Measurements from ENCODE around the gene MST1.

GRCh38 chr3:49681543-49681942 is 7.7 kb downstream of the MST1 start:
- TF ChIP-seq CTCF (IDR thresholded peaks at IDR 0.05; ENCODE audit: low read length) (no peak), EZH2 (IDR thresholded peaks at IDR 0.05; ENCODE audit: borderline replicate concordance, low read length) (no peak)
